Hepatocyte (in vitro differentiated cells): ENCODE measurements around the gene IGFLR1.

Experiments
- CTCF ChIP-seq: fragments of 200-600 bp; sonication (generic); IDR thresholded peaks from 2 replicates; pipeline ENCODE4 v1.5.1; 2016; ENCODE audit warnings: antibody characterized with exemption, mild to moderate bottlenecking; ENCODE audit not compliant: poor library complexity
- EZH2 ChIP-seq: fragments of 200-600 bp; sonication (generic); IDR thresholded peaks from 2 replicates; pipeline ENCODE4 v1.6.1; 2016; ENCODE audit warnings: antibody characterized with exemption, mild to moderate bottlenecking, borderline replicate concordance
- EZH2phosphoT487 ChIP-seq: fragments of 200-600 bp; sonication (generic); IDR thresholded peaks from one replicate; pipeline ENCODE4 v1.6.1; 2018; ENCODE audit warnings: antibody characterized with exemption, mild to moderate bottlenecking, low read depth, moderate library complexity; ENCODE audit not compliant: unreplicated experiment, severe bottlenecking

GRCh38 chr19:35759697-35760096 lies 17.4 kb upstream of the IGFLR1 start:
- no peak for TF ChIP-seq EZH2
- no peak for TF ChIP-seq CTCF
- TF ChIP-seq EZH2phosphoT487 = no peak
